Transverse colon (tissue), 4 donors: ENCODE measurements around the gene ABCB10.

ENCODE experiments used
- POLR2AphosphoS5 ChIP-seq, 3 donors: sonication (generic); formaldehyde crosslinking; IDR thresholded peaks; one replicate each; pipeline ENCODE4 v1.6.1; 2016; ENCODE audit warnings: antibody characterized with exemption in 3 of 3
- TF ChIP-seq, protein P1 (sequence below), 5 experiments: fragments of 200-600 bp in 3 of 5; fragments of 450-650 bp in 2 of 5; sonication (generic) in 3 of 5; IDR thresholded peaks; 1 replicate in 2 of 5; 2 replicates in 3 of 5; pipeline ENCODE4 v1.5.1; 2016 to 2017; ENCODE audit warnings: antibody characterized with exemption in 5 of 5, inconsistent platforms in 3 of 5, mild to moderate bottlenecking in 2 of 5, moderate library complexity in 1 of 5

DNA sequence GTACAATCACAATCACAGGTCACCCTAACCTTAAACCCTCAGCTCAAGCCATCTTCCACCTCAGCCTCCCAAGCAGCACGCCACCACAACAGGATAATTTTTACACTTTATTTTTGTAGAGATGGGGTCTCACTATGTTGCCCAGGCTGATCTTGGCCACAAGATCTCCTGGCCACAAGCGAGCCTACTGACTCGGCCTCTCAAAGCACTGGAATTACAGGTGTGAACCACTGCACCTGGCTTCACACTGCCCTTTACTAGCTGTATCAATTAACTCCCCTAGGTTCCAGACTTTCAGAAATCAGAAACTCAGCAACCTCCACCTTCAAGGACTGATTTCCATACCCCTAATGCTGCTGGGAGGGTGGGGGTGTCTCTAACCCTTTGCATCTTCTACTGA lies 87.3 kb downstream of the ABCB10 start:
- TF ChIP-seq, protein P1, sequence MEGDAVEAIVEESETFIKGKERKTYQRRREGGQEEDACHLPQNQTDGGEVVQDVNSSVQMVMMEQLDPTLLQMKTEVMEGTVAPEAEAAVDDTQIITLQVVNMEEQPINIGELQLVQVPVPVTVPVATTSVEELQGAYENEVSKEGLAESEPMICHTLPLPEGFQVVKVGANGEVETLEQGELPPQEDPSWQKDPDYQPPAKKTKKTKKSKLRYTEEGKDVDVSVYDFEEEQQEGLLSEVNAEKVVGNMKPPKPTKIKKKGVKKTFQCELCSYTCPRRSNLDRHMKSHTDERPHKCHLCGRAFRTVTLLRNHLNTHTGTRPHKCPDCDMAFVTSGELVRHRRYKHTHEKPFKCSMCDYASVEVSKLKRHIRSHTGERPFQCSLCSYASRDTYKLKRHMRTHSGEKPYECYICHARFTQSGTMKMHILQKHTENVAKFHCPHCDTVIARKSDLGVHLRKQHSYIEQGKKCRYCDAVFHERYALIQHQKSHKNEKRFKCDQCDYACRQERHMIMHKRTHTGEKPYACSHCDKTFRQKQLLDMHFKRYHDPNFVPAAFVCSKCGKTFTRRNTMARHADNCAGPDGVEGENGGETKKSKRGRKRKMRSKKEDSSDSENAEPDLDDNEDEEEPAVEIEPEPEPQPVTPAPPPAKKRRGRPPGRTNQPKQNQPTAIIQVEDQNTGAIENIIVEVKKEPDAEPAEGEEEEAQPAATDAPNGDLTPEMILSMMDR (IDR thresholded peaks at IDR 0.05): no peak
- TF ChIP-seq POLR2AphosphoS5 (IDR thresholded peaks at IDR 0.05): no peak
